ENCODE measurements around the gene FBXL17.
"Not testable (repeated sequence)": the region's sequence is repeated elsewhere in the genome, so short reads cannot be mapped to it uniquely, and the experiment has no call there.

FBXL17 gene

GRCh38 chr5:108278285-108279240, 103.3 kb downstream of the FBXL17 start:
- no peak overlapping the region for H3K27ac ChIP-seq
- no peak for TF ChIP-seq CTCF (conservative IDR thresholded peaks at IDR 0.05)

- no peak overlapping the region for H3K27ac ChIP-seq
- TF ChIP-seq CTCF (conservative IDR thresholded peaks at IDR 0.05): no peak
These were observed 105.5 kb downstream of the FBXL17 start for GRCh38 chr5:108276187-108277050.

DNA sequence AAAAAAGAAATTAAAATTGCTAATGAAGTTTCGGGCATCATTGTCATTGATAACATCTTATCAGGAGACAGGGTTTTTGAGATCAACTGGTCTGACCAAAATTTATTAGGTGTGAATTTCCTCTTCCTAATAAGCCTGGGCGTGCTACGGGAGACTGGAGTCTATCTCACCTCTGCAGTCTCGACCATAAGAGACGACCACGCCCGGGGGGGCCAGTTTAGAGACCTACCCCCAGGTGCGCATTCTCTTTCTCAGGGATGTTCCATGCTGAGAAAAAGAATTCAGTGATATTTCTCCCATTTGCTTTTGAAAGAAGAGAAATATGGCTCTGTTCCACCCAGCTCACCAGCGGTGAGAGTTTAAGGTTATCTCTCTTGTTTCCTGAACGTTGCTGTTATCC, 107.8 kb downstream of the FBXL17 start:
- not testable (repeated sequence) for H3K27ac ChIP-seq

GRCh38 chr5:108271127-108271526, 110.8 kb downstream of the FBXL17 start:
- no peak for TF ChIP-seq CTCF (conservative IDR thresholded peaks at IDR 0.05)
- no peak overlapping the region for H3K27ac ChIP-seq

GRCh38 chr5:108266242-108266641, 115.7 kb downstream of the FBXL17 start:
- TF ChIP-seq CTCF (conservative IDR thresholded peaks at IDR 0.05): no peak
- no peak overlapping the region for H3K27ac ChIP-seq

DNA sequence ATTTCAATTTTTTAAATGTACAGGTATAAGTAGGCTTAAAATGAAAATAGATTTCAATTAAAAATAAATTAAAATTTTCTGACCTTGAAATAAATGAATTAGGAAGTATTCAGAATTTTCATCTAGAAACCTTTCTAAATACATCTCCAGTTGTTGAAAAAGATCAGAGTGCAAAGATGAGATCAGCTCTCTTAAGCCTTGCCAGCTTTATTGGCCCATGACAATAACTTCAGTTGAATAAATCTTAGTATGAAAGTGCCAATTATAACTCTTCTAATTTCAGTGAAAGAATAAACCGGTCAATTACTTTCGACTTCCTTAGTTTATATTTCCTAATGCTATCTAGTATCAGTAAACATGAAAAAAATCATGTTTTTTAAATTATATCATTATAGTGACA, 117.4 kb downstream of the FBXL17 start:
- TF ChIP-seq CTCF (conservative IDR thresholded peaks at IDR 0.05): no peak

GRCh38 chr5:108263338-108263737, 118.6 kb downstream of the FBXL17 start:
- no peak overlapping the region for H3K27ac ChIP-seq
- no peak for TF ChIP-seq CTCF (conservative IDR thresholded peaks at IDR 0.05)

More for the DNA sequence above, 117.4 kb downstream of the FBXL17 start:
- H3K27ac ChIP-seq: no peak overlapping the region

All from VCaP (cell line).